Activated CD4-positive, alpha-beta T cell treated with anti-CD3 and anti-CD28 coated beads, Interleukin-2, amount 50 U/mL, for 24 hours (primary cell): Measurements from ENCODE around the gene AUNIP.
"Not testable (repeated sequence)": the region's sequence is repeated elsewhere in the genome, so short reads cannot be mapped to it uniquely, and the experiment has no call there.

Experiments used
- DNase-seq, 2 donors: peaks; one replicate each; pipeline ENCODE4 v3.0.0-alpha.2; 2020; ENCODE audit warnings: low read depth in 1 of 2, low spot score in 1 of 2

The AUNIP gene

DNA sequence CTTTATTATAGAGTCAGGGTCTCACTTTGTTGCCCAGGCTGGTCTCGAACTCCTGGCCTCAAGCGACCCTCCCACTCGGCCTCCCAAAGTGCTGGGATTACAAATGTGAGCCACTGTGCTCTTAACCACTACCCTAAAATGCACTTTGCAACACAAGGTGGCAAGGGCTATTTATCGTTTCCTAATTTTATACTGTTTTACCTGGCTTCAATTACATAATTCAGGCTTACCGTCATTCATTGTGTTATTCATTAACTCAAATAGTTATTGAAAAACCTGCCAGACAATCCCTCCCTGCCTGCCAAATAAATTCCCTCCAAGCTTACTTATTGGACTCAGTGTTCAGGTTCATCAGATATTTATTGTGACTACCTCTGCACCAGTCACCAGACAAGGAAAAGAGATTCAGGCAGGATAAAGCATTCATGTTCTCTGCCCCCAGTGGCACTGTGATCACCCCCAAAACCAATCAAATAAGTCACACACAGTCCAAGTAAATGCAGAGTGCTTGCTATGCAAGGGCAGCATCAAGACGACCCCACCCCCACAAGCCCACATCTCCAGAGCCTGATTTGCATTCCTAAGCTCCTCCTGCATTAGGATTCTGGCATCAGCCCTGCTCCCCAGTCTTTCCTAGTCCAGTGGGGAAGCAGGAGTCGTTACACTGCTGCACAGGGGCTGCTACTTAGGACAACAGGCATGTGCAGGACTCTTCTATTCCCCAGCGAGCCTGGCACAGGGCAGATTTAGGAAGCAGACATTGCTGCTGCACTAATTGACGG, 8.1 kb upstream of the AUNIP start:
- DNase-seq = no peak

GRCh38 chr1:25866288-25866687, 7.0 kb upstream of the AUNIP start:
- no peak for DNase-seq

GRCh38 chr1:25864434-25864833, 5.2 kb upstream of the AUNIP start:
- DNase-seq = no peak

GRCh38 chr1:25863486-25864262, 4.4 kb upstream of the AUNIP start:
- no peak for DNase-seq

- DNase-seq = no peak
Measured at GRCh38 chr1:25862785-25863485, 3.7 kb upstream of the AUNIP start.

- no peak for DNase-seq
Measured at GRCh38 chr1:25861316-25862286, 2.3 kb upstream of the AUNIP start.

- DNase-seq = no peak
Measured at GRCh38 chr1:25858494-25858893, 763 bp downstream of the AUNIP start.

GRCh38 chr1:25856856-25857255, 2.4 kb downstream of the AUNIP start:
- DNase-seq = no peak

DNA sequence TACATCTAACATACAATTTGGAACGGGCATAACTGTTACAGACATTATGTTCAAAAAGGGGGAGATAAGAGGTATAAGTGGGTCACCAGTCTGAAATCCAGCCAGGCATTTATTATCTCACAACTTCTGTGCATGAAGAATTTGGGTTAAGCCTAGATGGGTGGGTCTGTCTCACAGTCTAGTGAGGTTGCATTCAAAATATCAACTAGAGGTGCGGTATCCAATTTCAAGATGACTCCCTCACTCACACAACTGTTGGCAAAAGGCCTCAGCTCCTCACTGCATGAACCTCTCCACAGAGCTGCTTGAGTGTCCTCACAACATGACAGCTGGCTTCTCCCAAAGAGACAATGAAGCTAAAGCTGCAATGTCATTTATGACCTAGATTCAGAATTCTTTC, 4.7 kb downstream of the AUNIP start:
- DNase-seq = no peak

DNA sequence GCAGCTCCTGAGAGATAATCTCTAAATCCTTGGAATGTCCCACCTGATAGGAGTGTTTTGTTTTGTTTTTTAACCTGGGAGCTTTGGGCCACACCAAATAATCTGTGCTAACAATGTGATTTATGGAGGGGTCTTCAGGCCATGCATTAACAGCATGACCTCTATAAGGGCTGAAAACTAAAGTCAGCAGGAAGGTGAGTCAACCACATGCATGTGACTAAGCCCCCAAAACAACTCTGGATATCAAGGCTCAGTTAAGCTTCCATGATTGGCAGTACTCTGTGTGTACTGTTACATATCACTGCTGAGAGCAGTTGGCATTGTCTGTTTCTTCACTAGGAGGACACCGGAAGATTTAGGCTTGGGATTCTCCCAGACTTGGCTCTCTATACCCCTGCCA, 10.7 kb downstream of the AUNIP start:
- DNase-seq = no peak

DNA sequence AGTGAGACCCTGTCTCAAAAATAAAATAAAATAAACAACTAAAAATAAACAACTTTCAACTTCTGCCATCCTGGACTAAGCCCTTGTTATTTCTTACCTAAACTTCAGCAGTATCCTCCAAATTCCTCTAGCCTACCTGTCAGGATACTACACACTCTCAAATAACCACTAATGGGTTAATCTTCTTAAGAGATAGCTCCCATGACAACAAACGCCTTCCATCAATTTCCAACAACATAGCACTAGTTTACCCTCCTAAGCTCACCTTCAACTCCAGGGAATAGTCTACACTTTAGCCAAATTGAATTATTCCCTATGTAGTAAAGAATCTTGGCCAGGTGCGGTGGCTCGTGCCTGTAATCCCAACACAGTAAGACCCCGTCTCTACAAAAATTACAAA, 11.3 kb downstream of the AUNIP start:
- DNase-seq = no peak

DNA sequence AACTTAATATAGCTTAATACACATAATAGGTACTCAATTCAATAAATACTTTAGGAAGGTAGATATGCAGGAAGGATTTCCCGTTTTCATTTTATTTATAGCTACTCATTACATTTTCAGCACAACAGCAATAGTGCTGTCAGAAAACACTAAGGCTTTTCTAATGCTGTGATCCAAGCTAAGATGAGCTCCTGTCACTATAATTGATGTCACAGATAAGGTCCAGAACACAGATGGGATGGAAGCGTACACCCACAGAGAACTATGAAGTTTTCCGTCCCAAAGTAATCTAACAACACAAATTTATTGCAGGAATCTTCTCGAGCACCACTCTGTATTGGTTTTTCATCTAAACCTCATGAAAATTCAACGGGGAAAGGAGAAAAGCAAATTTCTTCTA, 13.6 kb downstream of the AUNIP start:
- no peak for DNase-seq

DNA sequence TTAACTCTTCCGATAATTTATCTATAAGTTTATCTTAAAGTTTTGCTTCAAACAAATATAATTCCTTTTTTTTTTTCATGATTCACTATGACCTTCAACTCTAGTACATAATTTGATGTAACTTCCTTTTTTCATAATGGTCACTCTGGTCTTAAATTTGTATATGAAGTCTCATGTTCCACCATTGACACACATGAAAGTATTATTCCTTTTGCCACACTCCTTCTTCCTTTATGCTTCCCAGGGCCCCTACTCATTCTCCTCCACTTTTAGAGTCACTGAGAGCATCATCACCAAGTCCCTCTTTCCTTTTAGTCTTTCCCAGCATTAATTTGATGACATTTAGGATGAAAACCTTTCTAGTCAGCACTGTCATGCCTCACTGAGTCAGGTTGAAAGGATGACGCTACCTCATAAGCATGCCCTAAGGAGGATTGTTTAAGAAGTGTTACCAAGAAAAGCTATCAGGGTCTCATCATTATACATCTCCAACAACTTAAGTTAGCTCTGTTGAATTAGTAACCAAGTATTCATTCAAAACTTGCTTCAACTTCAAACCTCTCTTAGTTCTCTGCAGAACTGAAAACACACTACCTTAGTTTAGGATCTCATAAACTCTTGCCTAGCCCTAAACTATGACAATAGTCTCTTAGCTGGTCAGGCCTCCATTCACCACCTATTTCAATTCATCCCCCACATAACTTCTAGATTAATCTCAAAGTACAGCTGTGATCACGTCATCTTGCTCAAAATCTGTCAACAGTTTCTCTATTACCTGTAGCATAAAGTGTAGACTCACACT, 14.5 kb downstream of the AUNIP start:
- DNase-seq = no peak

DNA sequence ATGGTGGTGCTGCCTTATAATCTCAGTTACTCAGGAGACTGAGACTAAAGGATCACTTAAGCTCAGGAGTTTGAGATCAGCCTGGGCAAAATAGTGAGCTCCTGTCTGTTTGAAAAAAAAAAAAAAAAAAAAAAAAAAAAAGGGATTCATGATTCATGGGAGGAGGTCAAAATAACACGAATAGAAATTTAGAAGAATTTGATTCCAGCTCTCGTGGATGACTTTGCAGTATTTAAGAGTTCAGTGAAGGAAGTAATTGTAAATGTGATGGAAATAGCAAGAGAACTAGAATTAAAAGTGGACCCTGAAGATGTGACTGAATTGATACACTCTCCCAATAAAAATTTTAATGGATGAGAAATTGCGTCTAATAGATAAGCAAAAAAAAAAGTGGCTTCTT, 15.8 kb downstream of the AUNIP start:
- DNase-seq = no peak

- not testable (repeated sequence) for DNase-seq
Measured at GRCh38 chr1:25839808-25840207, 19.4 kb downstream of the AUNIP start.

- no peak for DNase-seq
Measured at GRCh38 chr1:25837262-25837875, 21.9 kb downstream of the AUNIP start.

DNA sequence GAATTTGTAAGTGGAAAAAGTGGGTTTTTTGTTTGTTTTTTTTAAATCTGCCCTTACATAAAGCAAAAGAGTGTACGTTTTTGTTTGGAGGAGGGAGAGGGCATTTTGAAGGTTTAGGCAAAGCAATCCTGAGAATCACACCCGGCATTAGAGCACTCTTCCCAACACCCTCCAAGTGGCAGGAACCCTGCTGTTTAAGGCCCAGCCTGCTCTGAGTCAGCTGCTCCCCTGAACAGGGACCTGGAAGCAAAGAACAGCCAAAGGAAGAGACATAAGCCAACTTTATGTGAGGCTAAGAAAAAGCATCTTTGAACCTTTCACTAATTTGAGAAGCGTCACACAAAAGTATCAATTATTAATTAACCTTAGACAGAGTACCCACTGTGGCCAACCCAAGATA, 22.6 kb downstream of the AUNIP start:
- DNase-seq = no peak

- DNase-seq = no peak
Measured at GRCh38 chr1:25834894-25835293, 24.4 kb downstream of the AUNIP start.

DNA sequence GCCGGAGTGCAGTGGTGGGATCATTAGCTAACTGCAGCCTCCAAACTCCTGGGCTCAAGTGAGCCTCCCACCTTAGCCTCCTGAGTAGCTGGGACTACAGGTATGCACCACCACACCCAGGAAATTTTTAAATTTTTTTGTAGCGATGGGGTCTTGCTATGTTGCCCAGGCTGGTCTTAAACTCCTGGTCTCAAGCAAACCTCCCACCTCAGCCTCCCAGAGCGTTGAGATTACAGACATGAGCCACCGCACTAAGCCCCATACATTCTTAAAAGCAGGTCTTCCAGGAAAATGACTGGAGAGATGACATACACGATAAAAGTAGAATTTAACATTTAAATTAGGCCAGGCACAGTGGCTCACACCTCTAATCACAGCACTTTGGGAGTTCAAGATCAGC, 26.1 kb downstream of the AUNIP start:
- DNase-seq = no peak
